Measurements from ENCODE around the gene CDH4.
A peak's percentile ranks its signal among the peaks of the same experiment; 100 is the strongest.

Gene CDH4

GRCh38 chr20:61614706-61615100 lies 362.6 kb downstream of the CDH4 start:
- DNase-seq: no peak

GRCh38 chr20:61615806-61616205 lies 363.7 kb downstream of the CDH4 start:
- no peak for DNase-seq

- no peak for DNase-seq
Observed at GRCh38 chr20:61619751-61620150, 367.7 kb downstream of the CDH4 start.

- no peak for DNase-seq
Observed at GRCh38 chr20:61620174-61620573, 368.1 kb downstream of the CDH4 start.

- DNase-seq: no peak
Observed at GRCh38 chr20:61621035-61621730, 369.1 kb downstream of the CDH4 start.

- DNase-seq: no peak
Observed at GRCh38 chr20:61621852-61622251, 369.8 kb downstream of the CDH4 start.

GRCh38 chr20:61623451-61623850 lies 371.4 kb downstream of the CDH4 start:
- DNase-seq: no peak

GRCh38 chr20:61625246-61625645 lies 373.2 kb downstream of the CDH4 start:
- no peak for DNase-seq

- no peak for DNase-seq
Observed at GRCh38 chr20:61626412-61626811, 374.4 kb downstream of the CDH4 start.

- no peak for DNase-seq
Observed at GRCh38 chr20:61627791-61628415, 375.8 kb downstream of the CDH4 start.

GRCh38 chr20:61628480-61628879 lies 376.4 kb downstream of the CDH4 start:
- no peak for DNase-seq

- DNase-seq: peak; percentile 4
Observed at GRCh38 chr20:61628901-61629601, 377.0 kb downstream of the CDH4 start.

GRCh38 chr20:61629602-61630390 lies 377.7 kb downstream of the CDH4 start:
- no peak for DNase-seq

GRCh38 chr20:61630391-61630650 lies 378.3 kb downstream of the CDH4 start:
- no peak for DNase-seq

GRCh38 chr20:61630816-61631215 lies 378.8 kb downstream of the CDH4 start:
- no peak for DNase-seq

GRCh38 chr20:61631751-61632150 lies 379.7 kb downstream of the CDH4 start:
- no peak for DNase-seq

GRCh38 chr20:61633004-61633403 lies 380.9 kb downstream of the CDH4 start:
- DNase-seq: no peak

GRCh38 chr20:61634376-61635145 lies 382.5 kb downstream of the CDH4 start:
- no peak for DNase-seq

GRCh38 chr20:61635721-61636455 lies 383.8 kb downstream of the CDH4 start:
- DNase-seq: no peak

- no peak for DNase-seq
Observed at GRCh38 chr20:61636531-61637116, 384.6 kb downstream of the CDH4 start.

GRCh38 chr20:61638802-61639585 lies 386.9 kb downstream of the CDH4 start:
- DNase-seq: peak; percentile 30

All from fibroblast of skin of scalp (primary cell).